ENCODE measurements around the gene TLR4. TPM values are rescaled to one million over a fixed set of nuclear protein-coding genes. Genes with fewer than 3 reads are reported as not detected.

TLR4 gene
- total and polyA plus RNA-seq, 10 of the 15 experiments (the other 5 are each of a cell fraction or from before 2014, with no cell fraction given), result 0.03 to 0.50 (median 0.16) TPM

DNA sequence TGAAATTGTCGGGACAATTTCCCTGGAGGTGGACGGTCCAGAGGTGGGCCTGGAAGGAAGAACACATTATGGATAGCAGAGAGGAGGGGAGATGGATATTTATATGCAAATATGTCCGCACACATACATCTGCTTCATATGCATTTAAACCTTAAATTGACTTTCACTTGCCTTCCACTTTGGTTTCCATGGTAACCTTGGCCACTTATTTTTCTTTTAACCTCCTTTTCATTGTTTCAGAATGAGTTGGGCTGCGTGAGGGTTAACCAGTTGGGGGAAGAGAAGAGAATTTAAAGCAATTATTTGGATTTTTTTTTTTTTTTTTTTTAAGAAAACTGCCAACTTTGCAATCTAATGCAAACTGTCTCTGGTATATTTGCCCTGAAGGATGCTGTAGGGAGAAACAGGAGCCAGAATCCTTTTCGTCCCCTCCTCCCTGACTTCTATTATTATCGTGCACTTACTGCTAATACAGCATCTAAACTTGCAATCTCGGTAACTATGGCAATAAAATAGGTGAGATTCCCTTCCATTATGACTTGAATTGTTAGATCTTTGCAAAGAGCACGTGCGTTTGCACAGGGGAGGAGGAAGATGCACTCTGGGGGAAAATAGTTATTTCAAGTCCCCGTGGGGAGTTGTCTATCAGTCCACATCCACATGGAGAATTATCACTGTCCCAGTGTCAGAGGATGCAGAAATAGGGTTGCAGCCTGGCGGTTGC lies 35.6 kb downstream of the TLR4 start:
- TF ChIP-seq SMAD1 (IDR thresholded peaks at IDR 0.05; ENCODE audit: low read depth, partially characterized antibody) (no peak), ZBED1 (IDR thresholded peaks at IDR 0.05; ENCODE audit: borderline replicate concordance) (no peak), ZNF384 (IDR thresholded peaks at IDR 0.05; ENCODE audit: borderline replicate concordance, low read depth, low read length) (0 out of 2 replicates have a peak, but pooled peaks have one; percentile 21), NFYA (IDR thresholded peaks at IDR 0.05; ENCODE audit: borderline replicate concordance, low read depth, low read length) (no peak), BHLHE40 (IDR thresholded peaks at IDR 0.05; ENCODE audit: borderline replicate concordance in 1 of 2, low read depth in 2 of 2, low read length in 1 of 2) (peak; percentile 20 to 47; a peak in 3 of 4 replicates), EP300 (IDR thresholded peaks at IDR 0.05; ENCODE audit: borderline replicate concordance in 1 of 2, control insufficient read depth in 1 of 2, low read depth in 2 of 2, low read length in 2 of 2) (peak in 1 of 2 experiments; percentile 37; a peak in 1 of 4 replicates), BMI1 (IDR thresholded peaks at IDR 0.05; ENCODE audit: borderline replicate concordance) (peak; percentile 92), SMAD5 (IDR thresholded peaks at IDR 0.05; ENCODE audit: low read depth) (no peak)
- TF ChIP-seq, protein P1, sequence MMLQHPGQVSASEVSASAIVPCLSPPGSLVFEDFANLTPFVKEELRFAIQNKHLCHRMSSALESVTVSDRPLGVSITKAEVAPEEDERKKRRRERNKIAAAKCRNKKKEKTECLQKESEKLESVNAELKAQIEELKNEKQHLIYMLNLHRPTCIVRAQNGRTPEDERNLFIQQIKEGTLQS (IDR thresholded peaks at IDR 0.05; ENCODE audit: borderline replicate concordance, extremely low read depth, low read depth, low read length), result no peak
- TF ChIP-seq, protein P2, sequence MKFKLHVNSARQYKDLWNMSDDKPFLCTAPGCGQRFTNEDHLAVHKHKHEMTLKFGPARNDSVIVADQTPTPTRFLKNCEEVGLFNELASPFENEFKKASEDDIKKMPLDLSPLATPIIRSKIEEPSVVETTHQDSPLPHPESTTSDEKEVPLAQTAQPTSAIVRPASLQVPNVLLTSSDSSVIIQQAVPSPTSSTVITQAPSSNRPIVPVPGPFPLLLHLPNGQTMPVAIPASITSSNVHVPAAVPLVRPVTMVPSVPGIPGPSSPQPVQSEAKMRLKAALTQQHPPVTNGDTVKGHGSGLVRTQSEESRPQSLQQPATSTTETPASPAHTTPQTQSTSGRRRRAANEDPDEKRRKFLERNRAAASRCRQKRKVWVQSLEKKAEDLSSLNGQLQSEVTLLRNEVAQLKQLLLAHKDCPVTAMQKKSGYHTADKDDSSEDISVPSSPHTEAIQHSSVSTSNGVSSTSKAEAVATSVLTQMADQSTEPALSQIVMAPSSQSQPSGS (IDR thresholded peaks at IDR 0.05; ENCODE audit: low read length), result no peak
- TF ChIP-seq, protein P3, sequence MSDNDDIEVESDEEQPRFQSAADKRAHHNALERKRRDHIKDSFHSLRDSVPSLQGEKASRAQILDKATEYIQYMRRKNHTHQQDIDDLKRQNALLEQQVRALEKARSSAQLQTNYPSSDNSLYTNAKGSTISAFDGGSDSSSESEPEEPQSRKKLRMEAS (IDR thresholded peaks at IDR 0.05; ENCODE audit: low read depth, low read length), result no peak
- TF ChIP-seq, protein P4, sequence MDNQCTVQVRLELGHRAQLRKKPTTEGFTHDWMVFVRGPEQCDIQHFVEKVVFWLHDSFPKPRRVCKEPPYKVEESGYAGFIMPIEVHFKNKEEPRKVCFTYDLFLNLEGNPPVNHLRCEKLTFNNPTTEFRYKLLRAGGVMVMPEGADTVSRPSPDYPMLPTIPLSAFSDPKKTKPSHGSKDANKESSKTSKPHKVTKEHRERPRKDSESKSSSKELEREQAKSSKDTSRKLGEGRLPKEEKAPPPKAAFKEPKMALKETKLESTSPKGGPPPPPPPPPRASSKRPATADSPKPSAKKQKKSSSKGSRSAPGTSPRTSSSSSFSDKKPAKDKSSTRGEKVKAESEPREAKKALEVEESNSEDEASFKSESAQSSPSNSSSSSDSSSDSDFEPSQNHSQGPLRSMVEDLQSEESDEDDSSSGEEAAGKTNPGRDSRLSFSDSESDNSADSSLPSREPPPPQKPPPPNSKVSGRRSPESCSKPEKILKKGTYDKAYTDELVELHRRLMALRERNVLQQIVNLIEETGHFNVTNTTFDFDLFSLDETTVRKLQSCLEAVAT (IDR thresholded peaks at IDR 0.05), result no peak
- RAD21 ChIA-PET (ENCODE audit: unreplicated experiment), result no interaction called here
- CTCF ChIA-PET, result no interaction called here
- ATAC-seq (peak; percentile 66), FAIRE-seq (no peak), DNase-seq (ENCODE audit: low read depth, low spot score) (peak; percentile 4)
- 10% methylated on average over 11 of the region's 11 CpGs for WGBS (ENCODE audit: insufficient coverage, insufficient replicate concordance, low lambda C conversion rate, missing lambda C conversion rate)
- H3K79me2 ChIP-seq (ENCODE audit: control insufficient read depth, insufficient read depth, low read length), result no peaks in the 10 kb centered on the region
- peaks cover 0 to 2% of the 10 kb centered on the region in 2 experiments; a peak in 2 of 4 replicates for H3K27me3 ChIP-seq (replicated peaks in 1 of 2; ENCODE audit: control insufficient read depth in 2 of 2, insufficient read depth in 2 of 2, low read length in 1 of 2)
- POLR2A ChIA-PET, result no interaction called here
- intact Hi-C loops (cut with micrococcal nuclease; ENCODE audit: unreplicated experiment), result no loop called here
- no peak overlapping the region for H3K4me2 ChIP-seq (ENCODE audit: control insufficient read depth, insufficient read depth)
- SMC1A ChIA-PET (ENCODE audit: uncharacterized antibody, unreplicated experiment), result no interaction called here
- H3K36me3 ChIP-seq (ENCODE audit: control insufficient read depth in 2 of 2, insufficient read depth in 2 of 2, low read length in 1 of 2), result no peaks in the 10 kb centered on the region
- no peak overlapping the region for H3K9ac ChIP-seq (ENCODE audit: control insufficient read depth, insufficient read depth, low read length)
- H4K20me1 ChIP-seq (ENCODE audit: control insufficient read depth, insufficient read depth), result no peaks in the 10 kb centered on the region
- H3K4me3 ChIP-seq, result no peak overlapping the region
- no peaks in the 10 kb centered on the region for H3K9me3 ChIP-seq (replicated peaks; ENCODE audit: control insufficient read depth, insufficient read depth, low read length)
- no peak overlapping the region for H2AFZ ChIP-seq (ENCODE audit: control insufficient read depth, low read depth, low read length)
- no peaks in the 10 kb centered on the region for H3K4me1 ChIP-seq (ENCODE audit: control insufficient read depth, insufficient read depth, low read length)
- no TSS peak for BruUV-seq (replicated peaks)
- in situ Hi-C loops (cut with MboI), result no loop called here
- H3K27ac ChIP-seq (ENCODE audit: control insufficient read depth, insufficient read depth), result no peak overlapping the region

All from GM12878 (cell line).